AG10803 (cell line): ENCODE results near the gene LMF2.

Experiments
- DNase-seq: peaks from one replicate; pipeline ENCODE4 v3.0.0; 2010; ENCODE audit warnings: low read depth
- H3K4me3 ChIP-seq: 2 replicates; pipeline ENCODE4 v1.5.1; 2011; ENCODE audit warnings: mild to moderate bottlenecking, low read length, control low read depth
- CTCF ChIP-seq: conservative IDR thresholded peaks from 2 replicates; pipeline ENCODE4 v1.5.1; 2011; ENCODE audit warnings: mild to moderate bottlenecking, low read length, control low read depth, inconsistent platforms

Gene LMF2

GRCh38 chr22:50507421-50507990 lies at the start of gene LMF2:
Gene LMF2, minus strand, starts transcription at chr22:50507702. Its CDS starts 27 bp downstream, at chr22:50507675.
- no peak for DNase-seq
- TF ChIP-seq CTCF, result no peak
- H3K4me3 ChIP-seq, result peak within 1 kb of the TSS; percentile 97

- TF ChIP-seq CTCF, result no peak
- no peak for DNase-seq
- H3K4me3 ChIP-seq, result no peak overlapping the region
Observed at GRCh38 chr22:50556703-50557102, 49.2 kb upstream of the LMF2 start.

- no peak for DNase-seq
- no peak for TF ChIP-seq CTCF
- no peak overlapping the region for H3K4me3 ChIP-seq
Observed at GRCh38 chr22:50553310-50553709, 45.8 kb upstream of the LMF2 start.

GRCh38 chr22:50551160-50551752 lies 43.8 kb upstream of the LMF2 start:
- no peak overlapping the region for H3K4me3 ChIP-seq
- no peak for DNase-seq
- TF ChIP-seq CTCF, result no peak

- no peak overlapping the region for H3K4me3 ChIP-seq
- no peak for DNase-seq
- no peak for TF ChIP-seq CTCF
Observed at GRCh38 chr22:50550395-50550794, 42.9 kb upstream of the LMF2 start.

GRCh38 chr22:50548921-50549790 lies 41.7 kb upstream of the LMF2 start:
- DNase-seq, result no peak
- no peak overlapping the region for H3K4me3 ChIP-seq
- TF ChIP-seq CTCF, result no peak
